SU-DHL-6 (cell line): Measurements from ENCODE around the gene CLN6.

ENCODE experiments used
- CTCF ChIP-seq: fragments of 200-600 bp; sonication (generic); IDR thresholded peaks from one replicate; pipeline ENCODE4 v1.5.1; 2017; ENCODE audit warnings: antibody characterized with exemption, mild to moderate bottlenecking, low read length, moderate library complexity; ENCODE audit not compliant: insufficient read depth, poor library complexity, severe bottlenecking
- EZH2phosphoT487 ChIP-seq: fragments of 200-600 bp; sonication (generic), shearing (Covaris generic); conservative IDR thresholded peaks from 2 replicates; pipeline ENCODE4 v1.6.1; 2018; ENCODE audit warnings: mild to moderate bottlenecking, antibody characterized with exemption, low read length, moderate library complexity, mixed read lengths

GRCh38 chr15:68173119-68173518 lies 56.4 kb downstream of the CLN6 start:
- TF ChIP-seq CTCF (no peak), EZH2phosphoT487 (no peak)
